Esophagus muscularis mucosa (tissue), 4 donors: ENCODE data around the gene CDC42EP3. TPM values are rescaled to one million over a fixed set of nuclear protein-coding genes. Genes with fewer than 3 reads are reported as not detected.
A peak's percentile ranks its signal among the peaks of the same experiment; 100 is the strongest.

Source experiments
- DNase-seq: peaks from one replicate; pipeline ENCODE4 v3.0.0-alpha.2; 2017; ENCODE audit errors: extremely low spot score
- H3K27ac ChIP-seq, 4 donors: fragments of 200-600 bp; sonication (generic); replicated peaks in 1 of 4; 1 replicate in 3 of 4; 2 replicates in 1 of 4; pipeline ENCODE4 v1.5.1; 2016 to 2019; ENCODE audit warnings: mild to moderate bottlenecking in 1 of 4
- H3K27me3 ChIP-seq, 4 donors: fragments of 200-600 bp; sonication (generic); one replicate each; pipeline versions ENCODE4 v1.5.1 to v1.6.0; 2016 to 2019
- H3K36me3 ChIP-seq, 4 donors: fragments of 200-600 bp; sonication (generic); one replicate each; pipeline ENCODE4 v1.5.1; 2016 to 2019
- H3K4me1 ChIP-seq, 4 donors: fragments of 200-600 bp; sonication (generic); one replicate each; pipeline ENCODE4 v1.5.1; 2016 to 2019
- H3K4me3 ChIP-seq, 4 donors: fragments of 200-600 bp; sonication (generic); 1 replicate in 2 of 4; 2 replicates in 2 of 4; pipeline ENCODE4 v1.5.1; 2016 to 2019; ENCODE audit warnings: mild to moderate bottlenecking in 4 of 4, moderate library complexity in 1 of 4
- H3K9me3 ChIP-seq, 4 donors: fragments of 200-600 bp; sonication (generic); 1 replicate in 3 of 4; 2 replicates in 1 of 4; pipeline ENCODE4 v1.5.1; 2016 to 2019
- CTCF ChIP-seq, 3 experiments: fragments of 200-600 bp in 2 of 3; fragments of 450-650 bp in 1 of 3; sonication (generic) in 2 of 3; IDR thresholded peaks; one replicate each; pipeline ENCODE4 v1.5.1; 2017 to 2019; ENCODE audit warnings: antibody characterized with exemption in 3 of 3, mild to moderate bottlenecking in 2 of 3, moderate library complexity in 1 of 3
- EP300 ChIP-seq: sonication (generic); formaldehyde crosslinking; IDR thresholded peaks from one replicate; pipeline ENCODE4 v1.6.1; 2017; ENCODE audit warnings: antibody characterized with exemption
- POLR2A ChIP-seq: fragments of 450-650 bp; IDR thresholded peaks from one replicate; pipeline ENCODE4 v1.6.1; 2017; ENCODE audit warnings: antibody characterized with exemption, moderate library complexity, mild to moderate bottlenecking, low read depth
- POLR2AphosphoS5 ChIP-seq, 2 donors: sonication (generic); formaldehyde crosslinking; IDR thresholded peaks; one replicate each; pipeline ENCODE4 v1.6.1; 2017; ENCODE audit warnings: antibody characterized with exemption in 2 of 2
- WGBS: methylation state at CpG from one replicate; pipeline ENCODE4 v1.1.5; 2018; 5-methylcytosine and 5-hydroxymethylcytosine counted together
- intact Hi-C: fragments of 100-400 bp; cut with DNase I; formaldehyde crosslinking; loops from one replicate; pipeline ENCODE4 v1.15.1; 2023
- total RNA-seq, 4 donors: library from RNA; depleted of rRNA; stranded (reverse); fragments of >200 nt; gene quantifications; one replicate each; pipeline versions ENCODE4 v1.1.0 to v1.2.1, GENCODE V29; 2016

CDC42EP3 gene
- total RNA-seq, 4 donors from 2014 or later = 67.7 to 217 (median 112) TPM

GRCh38 chr2:37684809-37685208, 13.4 kb upstream of the CDC42EP3 start:
- no peak overlapping the region for H3K4me3 ChIP-seq
- no peaks in the 10 kb centered on the region for H3K27me3 ChIP-seq
- intact Hi-C loops = no loop called here
- no peak overlapping the region for H3K27ac ChIP-seq
- WGBS = 88% methylated on average over 4 of the region's 4 CpGs
- no peak for TF ChIP-seq POLR2AphosphoS5 (IDR thresholded peaks at IDR 0.05)
- TF ChIP-seq EP300 = no peak
- TF ChIP-seq POLR2A = no peak
- no peak for TF ChIP-seq CTCF (IDR thresholded peaks at IDR 0.05)
- H3K4me1 ChIP-seq = peaks cover 8 to 22% (median 18%) of the 10 kb centered on the region in 4 donors
- DNase-seq = no peak
- no peaks in the 10 kb centered on the region for H3K36me3 ChIP-seq
- no peaks in the 10 kb centered on the region for H3K9me3 ChIP-seq

GRCh38 chr2:37683921-37684780, 12.7 kb upstream of the CDC42EP3 start:
- no peaks in the 10 kb centered on the region for H3K9me3 ChIP-seq
- intact Hi-C loops = no loop called here
- no peaks in the 10 kb centered on the region for H3K27me3 ChIP-seq
- DNase-seq = no peak
- no peak overlapping the region for H3K27ac ChIP-seq
- H3K4me1 ChIP-seq = peaks cover 1 to 15% (median 12%) of the 10 kb centered on the region in 4 donors
- H3K4me3 ChIP-seq = no peak overlapping the region
- WGBS = 66% methylated on average over 6 of the region's 6 CpGs
- no peak for TF ChIP-seq POLR2A
- no peak for TF ChIP-seq EP300
- TF ChIP-seq CTCF (IDR thresholded peaks at IDR 0.05) = no peak
- no peak for TF ChIP-seq POLR2AphosphoS5 (IDR thresholded peaks at IDR 0.05)
- no peaks in the 10 kb centered on the region for H3K36me3 ChIP-seq

- Histone ChIP-seq H3K27ac (no peak overlapping the region), H3K4me1 (peaks cover 0 to 7% (median 2%) of the 10 kb centered on the region in 4 donors), H3K4me3 (no peak overlapping the region), H3K27me3 (no peaks in the 10 kb centered on the region), H3K36me3 (no peaks in the 10 kb centered on the region), H3K9me3 (no peaks in the 10 kb centered on the region)
- peak; percentile 55 for DNase-seq
- intact Hi-C loops = no loop called here
- TF ChIP-seq POLR2AphosphoS5 (IDR thresholded peaks at IDR 0.05) (no peak), CTCF (IDR thresholded peaks at IDR 0.05) (no peak)
- 81% methylated on average over 3 of the region's 3 CpGs for WGBS
These were observed 11.8 kb upstream of the CDC42EP3 start for GRCh38 chr2:37683241-37683640.

GRCh38 chr2:37682473-37682872, 11.0 kb upstream of the CDC42EP3 start:
- H3K4me1 ChIP-seq = peaks cover 0 to 8% (median 0%) of the 10 kb centered on the region in 4 donors
- H3K27ac ChIP-seq = no peak overlapping the region
- no peaks in the 10 kb centered on the region for H3K36me3 ChIP-seq
- WGBS = 75% methylated on average over 4 of the region's 4 CpGs
- intact Hi-C loops = no loop called here
- H3K27me3 ChIP-seq = no peaks in the 10 kb centered on the region
- H3K9me3 ChIP-seq = no peaks in the 10 kb centered on the region
- TF ChIP-seq CTCF (IDR thresholded peaks at IDR 0.05) = no peak
- no peak for TF ChIP-seq POLR2AphosphoS5 (IDR thresholded peaks at IDR 0.05)
- no peak for TF ChIP-seq POLR2A
- no peak for TF ChIP-seq EP300
- DNase-seq = peak; percentile 62
- H3K4me3 ChIP-seq = no peak overlapping the region
